ENCODE results near the gene UNC80. TPM values are rescaled to one million over a fixed set of nuclear protein-coding genes. Genes with fewer than 3 reads are reported as not detected.

Gene UNC80
- polyA plus RNA-seq, 1 experiment, result not detected

DNA sequence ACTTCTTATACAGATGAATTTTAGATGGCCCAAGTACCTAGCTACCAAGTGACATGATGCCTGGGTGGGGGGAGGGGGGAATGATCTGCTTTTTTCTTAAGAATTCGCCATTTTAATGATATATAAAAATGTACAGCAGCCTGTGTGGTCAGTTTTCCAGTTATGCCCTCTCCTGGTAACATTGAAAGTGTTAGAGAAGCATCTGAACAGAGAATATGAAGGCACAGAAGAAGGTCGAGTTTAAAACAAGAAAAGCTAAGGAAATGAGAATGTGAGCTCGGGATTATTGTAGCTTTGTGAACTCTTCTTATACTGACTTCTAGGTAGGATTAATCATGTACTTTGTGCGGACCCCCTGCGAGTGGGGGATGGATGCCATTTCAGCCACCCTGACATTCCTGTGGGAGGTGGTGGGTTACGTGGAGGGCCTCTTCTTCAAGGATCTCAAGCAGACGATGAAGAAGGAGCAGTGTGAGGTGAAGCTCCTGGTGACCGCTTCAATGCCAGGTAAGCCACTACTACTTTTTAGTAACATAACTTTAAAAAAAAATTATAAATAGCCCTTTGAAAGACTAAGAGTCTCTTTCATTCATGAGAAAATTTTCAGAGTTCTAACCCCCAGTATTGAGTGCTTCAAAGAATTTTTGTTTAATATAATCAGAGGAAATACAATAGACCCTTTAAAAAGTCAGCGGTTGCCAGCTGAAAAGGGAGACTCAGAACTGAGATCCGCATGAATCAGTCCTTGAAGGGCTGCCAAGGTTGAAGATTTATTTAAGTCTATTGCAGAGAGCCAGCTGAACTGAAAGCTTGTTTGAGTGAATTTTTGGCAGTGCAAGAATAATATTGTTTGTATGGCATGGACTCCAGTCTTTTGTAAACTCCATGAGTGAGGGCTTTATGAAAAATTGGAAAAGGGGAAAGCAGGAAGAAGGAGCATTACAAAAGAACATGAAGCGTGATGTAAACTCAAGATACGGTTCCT, 162.2 kb downstream of the UNC80 start:
- DNase-seq (ENCODE audit: low read depth, low spot score), result peak; percentile 42

DNA sequence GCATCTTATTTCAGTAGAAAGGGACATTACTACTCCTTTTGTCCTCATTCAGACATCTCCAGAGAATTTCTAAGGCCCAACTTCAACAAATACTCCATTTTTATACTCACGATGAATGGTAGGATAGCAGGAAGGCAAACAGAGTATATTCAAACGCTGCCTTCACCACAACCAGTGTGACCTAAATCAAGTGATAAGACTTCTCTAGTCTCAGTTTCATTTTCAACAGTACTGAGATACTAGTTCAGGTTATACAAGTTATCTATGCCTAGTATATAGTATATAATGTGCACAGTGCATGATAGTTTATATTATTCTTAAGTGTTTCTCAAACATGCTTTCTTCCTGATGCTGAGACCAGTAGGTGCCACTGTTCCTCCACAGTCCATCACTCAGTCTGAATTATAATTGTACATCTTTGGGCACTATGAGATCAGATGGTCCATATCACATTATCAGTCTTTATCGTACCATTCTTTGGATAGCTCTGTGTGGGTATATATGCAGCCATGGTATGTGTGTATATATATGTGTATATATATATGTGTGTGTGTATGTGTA, 164.6 kb downstream of the UNC80 start:
- TF ChIP-seq, protein P1, sequence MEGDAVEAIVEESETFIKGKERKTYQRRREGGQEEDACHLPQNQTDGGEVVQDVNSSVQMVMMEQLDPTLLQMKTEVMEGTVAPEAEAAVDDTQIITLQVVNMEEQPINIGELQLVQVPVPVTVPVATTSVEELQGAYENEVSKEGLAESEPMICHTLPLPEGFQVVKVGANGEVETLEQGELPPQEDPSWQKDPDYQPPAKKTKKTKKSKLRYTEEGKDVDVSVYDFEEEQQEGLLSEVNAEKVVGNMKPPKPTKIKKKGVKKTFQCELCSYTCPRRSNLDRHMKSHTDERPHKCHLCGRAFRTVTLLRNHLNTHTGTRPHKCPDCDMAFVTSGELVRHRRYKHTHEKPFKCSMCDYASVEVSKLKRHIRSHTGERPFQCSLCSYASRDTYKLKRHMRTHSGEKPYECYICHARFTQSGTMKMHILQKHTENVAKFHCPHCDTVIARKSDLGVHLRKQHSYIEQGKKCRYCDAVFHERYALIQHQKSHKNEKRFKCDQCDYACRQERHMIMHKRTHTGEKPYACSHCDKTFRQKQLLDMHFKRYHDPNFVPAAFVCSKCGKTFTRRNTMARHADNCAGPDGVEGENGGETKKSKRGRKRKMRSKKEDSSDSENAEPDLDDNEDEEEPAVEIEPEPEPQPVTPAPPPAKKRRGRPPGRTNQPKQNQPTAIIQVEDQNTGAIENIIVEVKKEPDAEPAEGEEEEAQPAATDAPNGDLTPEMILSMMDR (IDR thresholded peaks at IDR 0.05; ENCODE audit: low read depth, low read length), result peak; percentile 16; the same call in 1 of the 2 replicates
- H3K27ac ChIP-seq (ENCODE audit: low read depth, low read length), result no peak overlapping the region
- POLR2A ChIA-PET, result no interaction called here
- H3K27me3 ChIP-seq (ENCODE audit: control insufficient read depth, insufficient read depth, low read length), result no peaks in the 10 kb centered on the region
- no peak for DNase-seq (ENCODE audit: low read depth, low spot score)
- no peaks in the 10 kb centered on the region for H3K9me3 ChIP-seq (ENCODE audit: control insufficient read depth, insufficient read depth, low read length)
- CTCF ChIA-PET, result interaction anchor here (1.5 kb wide), 1 partner anchor 25 kb away, joined by 5 read pairs; no protein-coding TSS in a partner anchor
- no peak overlapping the region for H3K4me3 ChIP-seq (ENCODE audit: low read depth, low read length)

More for the DNA sequence above, 162.2 kb downstream of the UNC80 start:
- Histone ChIP-seq H3K4me3 (ENCODE audit: low read depth, low read length) (no peak overlapping the region; the same call in 1 of the 2 replicates), H3K27me3 (ENCODE audit: control insufficient read depth, insufficient read depth, low read length) (no peaks in the 10 kb centered on the region), H3K27ac (ENCODE audit: low read depth, low read length) (no peak overlapping the region), H3K9me3 (ENCODE audit: control insufficient read depth, insufficient read depth, low read length) (no peaks in the 10 kb centered on the region)
- ChIA-PET CTCF (interaction anchor here (0.6 to 1.8 kb wide), 4 partner anchors 13 to 599 kb away, joined by 3 to 5 read pairs (median 4); no protein-coding TSS in a partner anchor), POLR2A (no interaction called here)
- TF ChIP-seq, protein P1 (IDR thresholded peaks at IDR 0.05; ENCODE audit: low read depth, low read length), result no peak

DNA sequence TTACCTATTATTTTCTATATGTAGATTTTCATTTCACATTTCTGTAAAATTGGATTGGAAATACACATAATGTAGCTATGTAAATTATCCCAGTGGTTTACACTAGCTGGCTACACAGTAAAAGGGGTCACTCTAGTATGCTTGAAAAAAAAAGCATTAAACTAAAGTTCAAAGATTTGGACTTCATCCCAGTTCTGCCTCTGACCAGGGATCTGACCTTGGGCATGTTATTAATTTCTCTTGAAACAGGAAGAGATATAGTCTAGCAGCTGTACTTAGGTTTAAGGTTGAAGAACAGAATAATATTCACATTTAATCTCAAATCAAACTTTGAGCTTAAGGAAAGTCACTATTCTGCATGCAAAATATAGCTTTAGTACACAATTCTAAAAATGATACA, 166.3 kb downstream of the UNC80 start:
- ChIA-PET CTCF (interaction anchor here (0.8 to 2.2 kb wide), 3 partner anchors 23 to 261 kb away, joined by 3 to 8 read pairs (median 3); no protein-coding TSS in a partner anchor), POLR2A (no interaction called here)
- no peak overlapping the region for H3K27ac ChIP-seq (ENCODE audit: low read depth, low read length)
- TF ChIP-seq, protein P1 (IDR thresholded peaks at IDR 0.05; ENCODE audit: low read depth, low read length), result no peak
- no peak overlapping the region for H3K4me3 ChIP-seq (ENCODE audit: low read depth, low read length)
- no peaks in the 10 kb centered on the region for H3K9me3 ChIP-seq (ENCODE audit: control insufficient read depth, insufficient read depth, low read length)
- no peak for DNase-seq (ENCODE audit: low read depth, low spot score)
- no peaks in the 10 kb centered on the region for H3K27me3 ChIP-seq (ENCODE audit: control insufficient read depth, insufficient read depth, low read length)

DNA sequence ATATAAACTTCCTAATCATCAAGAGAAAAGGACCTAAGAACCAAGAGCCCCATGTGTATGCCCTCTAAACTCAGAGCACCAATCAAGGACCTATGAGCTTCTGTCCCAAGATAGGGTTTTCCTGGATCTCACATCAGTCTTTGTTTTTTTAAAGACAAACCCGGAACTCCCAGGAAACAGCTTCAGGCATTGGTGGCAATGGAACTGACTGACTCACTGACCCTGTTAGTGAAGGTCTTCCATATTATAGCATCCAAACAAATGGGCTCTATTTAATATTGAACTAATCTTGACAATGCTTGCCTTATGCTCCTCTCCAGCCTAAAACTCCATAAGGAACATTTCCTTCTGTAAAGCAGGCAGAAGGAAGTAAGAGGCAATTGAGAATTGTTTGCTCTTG, 167.3 kb downstream of the UNC80 start:
- H3K27me3 ChIP-seq (ENCODE audit: control insufficient read depth, insufficient read depth, low read length), result no peaks in the 10 kb centered on the region
- CTCF ChIA-PET, result interaction anchor here (1.0 to 2.2 kb wide), 2 partner anchors 22 to 260 kb away, joined by 3 to 8 read pairs; no protein-coding TSS in a partner anchor
- no peaks in the 10 kb centered on the region for H3K9me3 ChIP-seq (ENCODE audit: control insufficient read depth, insufficient read depth, low read length)
- POLR2A ChIA-PET, result no interaction called here
- no peak for DNase-seq (ENCODE audit: low read depth, low spot score)
- TF ChIP-seq, protein P1 (IDR thresholded peaks at IDR 0.05; ENCODE audit: low read depth, low read length), result no peak
- H3K4me3 ChIP-seq (ENCODE audit: low read depth, low read length), result no peak overlapping the region
- no peak overlapping the region for H3K27ac ChIP-seq (ENCODE audit: low read depth, low read length)

Measured in AG04450 (cell line).